ENCODE measurements around the gene RHBDD3.
"Not testable (repeated sequence)": the region's sequence is repeated elsewhere in the genome, so short reads cannot be mapped to it uniquely, and the experiment has no call there.

Gene RHBDD3

DNA sequence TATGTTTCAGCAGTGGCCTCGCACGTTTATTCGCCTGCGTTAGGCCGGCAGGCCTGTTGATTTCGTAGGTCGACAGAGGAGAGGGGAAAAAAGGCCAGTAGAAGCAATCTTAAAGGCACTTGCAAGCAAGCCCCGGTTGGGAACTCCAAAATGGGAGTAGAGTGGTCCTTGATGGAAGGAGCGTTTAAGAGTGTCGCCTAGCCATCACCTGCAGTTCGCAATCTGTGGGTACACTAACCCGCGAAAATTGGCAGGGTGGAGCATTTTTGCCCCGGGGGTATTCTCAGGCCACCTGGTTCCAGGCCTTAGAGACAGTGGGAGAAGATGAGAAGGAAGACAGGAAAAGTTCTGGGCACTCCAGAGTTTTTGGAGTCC, 1.4 kb upstream of the RHBDD3 start:
- peak; percentile 23 for DNase-seq

DNA sequence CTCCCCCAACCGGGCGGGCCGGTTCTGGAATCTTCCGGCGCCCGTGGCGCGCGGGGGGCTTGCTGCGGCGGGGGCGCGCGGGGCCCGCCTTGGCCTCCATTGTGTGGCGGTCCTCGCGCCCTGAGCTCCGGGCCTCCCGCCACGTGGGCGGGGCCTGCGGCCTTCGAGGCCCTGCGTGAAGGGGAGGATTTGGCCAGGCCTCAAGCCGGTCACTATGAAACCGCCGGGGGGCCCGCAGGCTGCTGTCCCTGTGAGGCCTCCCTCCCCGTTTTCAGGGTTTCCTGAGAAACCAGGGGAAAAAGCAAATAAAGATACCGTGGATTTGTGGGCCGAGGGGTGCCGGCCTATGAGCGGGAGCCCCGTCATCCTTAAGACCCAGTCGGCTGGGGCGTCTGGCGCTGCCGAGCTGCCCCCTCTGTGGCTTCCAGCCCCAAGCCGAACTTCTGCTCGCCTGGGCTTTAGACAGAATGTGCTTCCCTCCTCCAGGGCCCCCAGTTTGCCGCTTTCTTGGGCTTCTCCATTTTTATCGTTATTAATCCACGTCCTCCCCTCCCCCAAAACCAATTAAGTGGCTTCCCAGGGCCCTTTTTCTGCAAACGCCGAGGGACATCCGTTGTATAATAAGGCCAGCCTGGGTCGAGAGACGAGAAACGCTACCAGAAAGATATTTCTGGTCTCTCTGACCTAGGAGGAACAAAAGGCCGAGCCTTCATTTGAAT, 889 bp upstream of the RHBDD3 start:
- peak; percentile 51 for DNase-seq

GRCh38 chr22:29267462-29267857, 321 bp downstream of the RHBDD3 start:
- no peak for DNase-seq

DNA sequence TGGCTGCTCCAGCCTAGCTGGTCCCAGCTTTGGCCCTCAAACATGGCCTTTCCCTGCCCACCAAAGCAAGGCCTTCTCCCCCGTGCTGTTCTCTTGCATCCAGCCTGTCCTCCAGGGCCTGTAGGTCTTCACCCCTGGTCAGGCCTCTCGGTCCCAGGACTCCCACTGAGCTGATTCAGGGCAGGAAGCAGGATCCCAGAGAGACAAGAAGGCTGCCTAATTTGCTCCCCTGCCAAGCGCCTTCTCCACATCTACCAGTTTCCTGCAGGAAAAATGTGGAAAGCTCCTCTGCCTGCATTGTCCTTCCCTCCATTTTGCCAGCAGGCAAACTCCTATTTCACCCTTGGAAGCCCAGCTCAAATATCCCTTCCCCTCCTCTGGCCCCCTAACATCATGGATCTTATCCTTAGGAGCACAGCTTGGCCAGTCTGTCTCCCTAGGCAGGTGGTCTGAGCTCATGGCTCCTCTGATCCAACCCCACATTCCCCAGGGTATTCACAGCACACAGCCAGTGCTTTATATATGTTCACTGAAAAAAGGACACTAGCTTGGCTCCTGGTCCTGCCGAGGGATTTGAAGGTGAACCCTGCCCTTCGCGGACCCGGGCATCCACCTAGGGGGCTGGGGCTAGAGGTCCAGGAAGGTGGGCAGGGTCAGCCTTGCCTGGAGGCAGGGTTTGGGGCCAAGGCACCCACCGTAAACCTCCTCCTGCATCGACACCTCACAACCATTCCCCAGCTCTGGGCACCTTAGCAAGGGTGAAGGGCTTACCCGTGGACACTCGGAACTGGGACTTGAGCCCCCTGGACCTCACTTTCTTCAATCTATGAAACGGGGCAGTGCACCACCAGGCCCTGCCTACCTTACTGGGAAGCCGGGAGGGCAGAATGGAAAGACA, 968 bp downstream of the RHBDD3 start:
- peak; percentile 37 for DNase-seq

- no peak for DNase-seq
Observed at GRCh38 chr22:29265929-29266328, 1.9 kb downstream of the RHBDD3 start.

- DNase-seq = no peak
Observed at GRCh38 chr22:29265305-29265704, 2.5 kb downstream of the RHBDD3 start.

DNA sequence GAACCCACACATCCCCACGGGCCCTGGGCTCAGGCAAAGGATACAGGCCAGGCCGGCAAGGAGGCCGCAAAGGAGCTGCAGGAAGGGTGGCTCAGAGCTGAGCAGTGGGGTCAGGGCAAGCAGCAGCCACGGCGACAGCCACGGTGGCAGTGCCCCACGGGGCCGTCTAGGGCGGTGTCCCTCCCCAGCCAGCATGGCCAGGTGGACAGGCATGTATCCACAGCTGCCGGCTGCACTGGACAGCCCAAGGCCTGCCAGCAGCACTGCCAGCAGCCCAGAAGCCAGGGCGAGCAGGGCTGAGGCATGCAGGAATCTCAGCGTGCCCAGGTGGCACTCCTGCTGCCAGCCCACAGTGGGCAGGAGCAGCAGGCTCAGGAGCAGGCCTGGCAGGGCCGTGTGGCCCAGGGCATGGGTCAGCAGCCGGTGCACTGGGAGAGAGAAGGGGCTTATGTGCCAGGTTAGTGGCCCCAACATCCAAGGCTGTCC, 3.9 kb downstream of the RHBDD3 start:
- DNase-seq = no peak

DNA sequence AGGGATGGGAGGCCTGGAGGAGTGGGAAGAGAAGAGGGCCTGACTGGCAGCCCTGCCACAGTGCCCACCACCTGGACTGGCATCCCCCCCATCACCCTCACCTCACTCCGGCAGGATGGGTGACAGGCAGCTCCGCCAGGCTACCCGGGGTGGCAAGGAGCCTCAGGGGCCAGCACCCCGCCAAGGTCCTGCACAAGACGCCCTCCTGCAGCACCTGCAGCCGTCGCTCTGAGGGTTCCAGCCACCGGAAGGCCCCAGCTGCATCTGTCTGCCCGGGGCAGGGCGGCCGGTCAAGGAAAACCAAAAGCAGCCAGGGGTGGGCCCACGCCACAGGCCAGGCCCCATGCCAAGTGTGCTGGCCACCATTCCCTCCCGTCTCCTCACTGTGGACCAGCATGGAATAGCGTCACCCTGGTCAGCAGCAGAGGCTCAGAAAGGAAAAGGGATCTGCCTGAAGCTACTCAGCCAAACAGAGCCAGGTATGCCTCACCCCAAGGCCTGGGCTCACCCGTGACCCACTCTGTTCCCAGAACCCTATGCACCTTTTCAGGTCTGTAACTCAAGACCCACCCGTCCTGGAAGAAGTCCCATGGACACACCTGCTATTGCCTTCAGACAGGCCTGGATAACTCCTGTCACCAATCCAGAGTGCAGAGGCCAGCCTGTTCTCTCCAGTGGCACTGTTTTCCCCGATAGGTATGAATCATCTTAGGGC, 7.0 kb downstream of the RHBDD3 start:
- DNase-seq = no peak

DNA sequence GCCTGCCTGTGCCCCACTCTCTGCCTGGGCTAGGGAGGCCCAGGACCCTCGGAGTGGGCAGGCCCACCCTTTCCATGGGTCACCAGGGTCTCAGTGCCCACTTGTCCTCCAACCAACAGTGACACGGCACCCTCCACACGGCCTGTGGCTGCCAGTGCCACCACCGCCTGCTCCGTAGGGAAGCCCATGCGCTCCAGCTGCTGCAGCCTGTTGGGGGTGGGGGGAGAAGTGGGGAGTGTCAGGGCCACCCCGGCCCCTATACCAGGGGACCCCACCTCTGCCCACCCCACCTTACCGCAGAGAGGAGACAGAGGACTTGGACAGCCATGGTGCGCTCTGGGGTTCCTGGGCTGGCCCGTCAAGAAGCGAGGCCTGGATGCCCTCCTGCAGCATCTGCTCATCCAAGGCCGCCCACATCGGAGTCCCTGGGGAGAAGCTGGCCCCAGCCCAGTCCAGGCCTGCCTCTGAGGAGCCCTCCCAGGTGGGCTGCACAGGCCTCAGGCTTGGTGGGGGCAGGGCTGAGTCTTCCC, 7.7 kb downstream of the RHBDD3 start:
- no peak for DNase-seq

GRCh38 chr22:29259253-29259899, 8.4 kb downstream of the RHBDD3 start:
- peak; percentile 32 for DNase-seq

GRCh38 chr22:29258407-29259252, 9.2 kb downstream of the RHBDD3 start:
- no peak for DNase-seq

- no peak for DNase-seq
Observed at GRCh38 chr22:29257751-29258181, 10.0 kb downstream of the RHBDD3 start.

DNA sequence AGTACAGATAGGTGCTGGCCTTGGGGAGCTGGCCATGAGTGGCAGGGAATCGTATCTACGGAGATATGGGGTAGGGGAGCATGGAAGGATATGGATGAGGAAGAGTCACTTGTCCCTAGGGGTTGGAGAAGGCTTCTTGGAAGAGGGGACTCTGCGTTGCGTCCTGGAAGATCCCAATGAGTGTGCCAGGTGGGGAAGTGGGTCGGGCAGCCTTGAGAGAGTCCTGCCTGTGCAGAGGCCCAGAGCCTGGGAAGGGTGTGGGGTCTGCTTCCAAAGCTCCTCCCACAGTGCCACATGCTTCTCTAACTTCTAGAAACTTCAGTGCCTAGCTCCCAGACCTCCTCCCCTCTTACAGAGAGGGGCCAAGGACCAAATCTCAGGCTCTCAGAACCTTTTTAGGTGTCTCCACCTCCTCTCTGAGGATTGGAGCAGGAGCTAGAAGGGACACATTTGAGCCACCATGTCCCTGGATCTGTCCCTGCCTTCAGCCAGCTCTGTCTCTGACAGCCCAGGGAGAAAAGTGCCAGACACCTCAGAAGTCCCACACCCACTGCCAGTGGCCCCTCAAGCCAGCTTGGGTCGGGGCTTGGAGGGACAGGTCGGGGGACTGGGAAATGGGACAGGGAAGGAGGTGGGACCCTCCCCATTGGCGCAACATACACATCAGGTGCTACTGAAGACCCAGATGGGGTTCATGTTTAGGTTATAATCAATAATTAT, 11.0 kb downstream of the RHBDD3 start:
- no peak for DNase-seq

DNA sequence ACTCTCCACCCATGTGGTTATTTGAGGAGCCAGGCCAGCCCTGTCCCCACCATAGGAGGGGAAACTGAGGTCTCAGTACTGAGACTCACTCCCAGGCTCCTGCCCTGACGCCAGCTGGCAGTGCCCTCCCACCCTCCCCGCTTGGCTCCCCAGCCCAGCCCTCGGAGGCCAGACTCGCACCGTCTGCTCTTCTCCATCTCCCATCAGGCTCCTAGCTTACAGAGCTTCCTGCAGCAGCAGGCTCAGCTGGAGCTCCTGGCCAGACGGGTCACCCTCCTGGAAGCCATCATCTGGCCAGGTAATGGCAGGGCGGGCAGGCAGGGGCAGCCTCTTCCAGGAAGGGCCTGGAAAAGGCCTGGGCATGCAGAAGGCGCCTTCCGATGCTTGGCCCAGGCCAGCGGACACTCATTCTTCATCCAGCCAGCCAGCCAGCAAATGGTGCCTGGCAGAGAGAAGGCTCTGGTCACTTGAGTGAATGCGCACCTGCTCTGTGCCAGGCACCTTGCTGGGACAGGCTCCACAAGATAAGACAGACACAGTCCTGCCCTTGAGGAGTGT, 12.6 kb downstream of the RHBDD3 start:
- no peak for DNase-seq

- DNase-seq = no peak
Observed at GRCh38 chr22:29254286-29254660, 13.5 kb downstream of the RHBDD3 start.

GRCh38 chr22:29253561-29254285, 14.1 kb downstream of the RHBDD3 start:
- DNase-seq = no peak

GRCh38 chr22:29251981-29252911, 15.5 kb downstream of the RHBDD3 start:
- DNase-seq = no peak

GRCh38 chr22:29251265-29251664, 16.5 kb downstream of the RHBDD3 start:
- no peak for DNase-seq

DNA sequence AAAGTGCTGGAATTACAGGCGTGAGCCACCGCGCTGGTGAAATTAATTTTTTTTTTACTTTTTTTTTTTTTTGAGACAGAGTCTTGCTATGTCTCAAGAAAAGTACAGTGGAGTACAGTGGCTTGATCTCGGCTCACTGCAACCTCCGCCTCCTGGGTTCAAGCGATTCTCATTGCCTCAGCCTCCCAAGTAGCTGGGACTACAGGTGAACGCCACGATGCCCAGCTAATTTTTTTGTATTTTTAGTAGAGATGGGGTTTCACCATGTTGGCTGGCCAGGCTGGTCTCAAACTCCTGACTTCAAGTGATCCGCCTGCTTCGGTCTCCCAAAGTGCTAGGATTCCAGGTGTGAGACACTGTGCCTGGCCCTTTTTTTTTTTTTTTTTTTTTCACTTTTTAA, 19.9 kb downstream of the RHBDD3 start:
- not testable (repeated sequence) for DNase-seq
